ENCODE results near the gene GH2.

The GH2 gene

DNA sequence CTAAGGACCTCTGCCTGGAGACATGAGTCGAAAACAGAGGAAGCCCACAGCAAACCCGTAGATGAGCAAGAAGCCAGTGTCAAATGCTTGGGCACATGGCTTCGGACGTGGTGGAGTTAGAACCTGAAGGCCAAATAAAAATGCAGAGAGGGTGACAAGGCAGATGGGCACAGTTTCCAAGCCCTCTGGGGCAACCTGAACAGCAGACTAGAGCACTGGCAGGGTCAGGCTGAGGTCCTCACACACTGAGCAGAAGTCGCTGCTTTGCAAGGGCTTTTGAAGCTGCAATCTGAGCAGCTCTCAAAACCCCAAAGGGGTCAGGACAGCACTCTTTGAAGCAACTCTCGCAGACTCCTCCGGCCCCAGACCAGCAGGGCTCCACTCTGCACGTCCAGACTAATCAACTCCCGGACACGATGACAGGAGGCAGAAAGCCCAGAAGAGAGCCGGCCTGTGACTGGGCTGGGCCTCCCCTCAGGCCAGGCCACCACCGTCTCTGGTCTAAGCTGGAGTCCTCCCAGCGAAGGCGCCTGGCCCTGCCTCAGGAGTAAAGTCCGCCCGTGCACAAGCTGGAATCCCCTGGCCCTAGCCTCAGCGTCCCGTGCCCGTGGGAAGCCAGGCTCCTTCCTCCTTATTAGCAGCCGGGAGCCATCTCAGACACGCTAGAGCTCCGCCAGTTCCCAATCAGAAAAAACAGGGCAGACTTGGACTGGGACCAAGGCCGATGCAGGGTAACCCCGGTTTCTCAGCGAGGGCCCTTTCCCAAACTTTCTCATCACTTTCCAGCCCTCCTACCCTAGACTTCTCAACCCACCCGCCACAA lies 40.2 kb downstream of the GH2 start:
- no peak overlapping the region for H3K27ac ChIP-seq (ENCODE audit: insufficient read depth, low read depth, low read length, poor library complexity, severe bottlenecking)
- H3K4me1 ChIP-seq (ENCODE audit: control insufficient read depth, insufficient read depth, low read length), result peaks cover 26% of the 10 kb centered on the region
- H3K27me3 ChIP-seq (ENCODE audit: control insufficient read depth, insufficient read depth, low read length, poor library complexity, severe bottlenecking), result peaks cover 21% of the 10 kb centered on the region
- H3K4me3 ChIP-seq (ENCODE audit: insufficient read depth, low read depth, low read length), result peak overlapping the region; percentile 80
- WGBS, 2 experiments, result 15% methylated on average over 26 of the region's 26 CpGs
- H3K36me3 ChIP-seq (ENCODE audit: control insufficient read depth, insufficient read depth, low read length), result no peaks in the 10 kb centered on the region
- H3K9me3 ChIP-seq (ENCODE audit: control insufficient read depth, low read length), result no peaks in the 10 kb centered on the region

DNA sequence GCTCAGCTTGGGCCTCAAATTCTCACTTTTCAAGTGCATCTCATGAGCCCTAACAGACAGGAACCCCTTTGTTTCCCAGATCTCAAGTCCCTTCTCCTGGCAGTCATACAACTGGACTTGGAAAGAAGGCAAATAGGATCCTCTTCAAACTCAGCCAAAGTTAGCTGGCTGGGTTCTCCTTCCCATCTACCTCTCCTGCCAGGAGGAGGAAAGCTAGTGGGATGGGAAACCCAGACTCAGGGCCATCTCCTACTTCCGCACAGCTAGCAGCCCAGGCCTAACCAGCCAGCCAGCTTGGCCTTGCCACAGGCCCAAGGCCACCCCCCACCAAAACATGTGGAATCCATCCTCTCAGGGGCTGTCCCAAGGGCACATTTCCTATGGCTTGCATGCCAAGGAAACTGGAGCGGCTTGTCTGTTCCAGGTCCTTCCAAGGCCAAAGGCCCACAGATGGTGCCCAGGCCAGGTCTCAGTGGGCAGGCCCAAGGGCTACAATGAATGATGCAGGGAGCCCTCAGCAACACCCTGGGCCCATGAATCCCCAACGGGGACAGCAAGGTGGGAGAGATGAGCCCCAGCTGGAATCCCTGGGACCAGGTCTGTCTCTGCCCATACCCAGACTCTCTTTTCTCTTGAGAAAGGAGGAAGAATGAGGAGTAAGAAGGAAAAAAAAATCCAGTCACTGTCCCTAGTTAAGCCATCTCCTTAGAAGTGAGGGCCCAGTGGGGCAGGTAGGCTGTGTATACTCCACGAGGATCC lies 41.0 kb downstream of the GH2 start:
- 92% methylated on average over 4 of the region's 4 CpGs for WGBS, 2 experiments
- peak overlapping the region; percentile 80 for H3K4me3 ChIP-seq (ENCODE audit: insufficient read depth, low read depth, low read length)
- no peak overlapping the region for H3K27ac ChIP-seq (ENCODE audit: insufficient read depth, low read depth, low read length, poor library complexity, severe bottlenecking)

DNA sequence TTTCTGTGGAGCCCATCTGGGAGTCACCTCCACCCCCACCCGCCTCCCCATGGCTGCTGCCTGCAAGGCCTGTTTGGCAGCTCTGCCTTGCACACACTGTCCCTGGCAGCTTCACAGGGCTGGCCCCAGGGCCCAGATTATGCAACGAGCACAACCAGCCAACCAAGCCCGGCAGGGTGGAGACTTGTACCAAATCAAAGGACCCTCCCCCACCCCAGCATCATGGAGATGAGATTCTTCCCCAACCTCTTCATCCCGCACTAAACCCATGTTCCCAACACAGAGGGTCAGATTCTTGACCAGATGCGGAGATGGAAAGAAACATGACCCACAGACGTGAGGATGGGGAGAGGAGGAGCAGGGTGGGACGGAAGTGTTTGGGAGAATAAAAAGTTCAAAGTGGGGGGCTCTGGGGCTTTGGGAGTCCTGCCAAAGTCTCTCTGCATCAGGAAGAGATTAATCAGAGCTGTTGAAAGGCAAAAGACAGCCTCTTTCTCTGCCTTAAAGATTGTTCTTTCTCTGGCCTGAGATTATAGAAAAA lies 43.0 kb downstream of the GH2 start:
- H3K4me3 ChIP-seq (ENCODE audit: insufficient read depth, low read depth, low read length), result no peak overlapping the region
- H3K9me3 ChIP-seq (ENCODE audit: control insufficient read depth, low read length), result no peaks in the 10 kb centered on the region
- peaks cover 26% of the 10 kb centered on the region for H3K4me1 ChIP-seq (ENCODE audit: control insufficient read depth, insufficient read depth, low read length)
- 67% methylated on average over 7 of the region's 7 CpGs for WGBS, 2 experiments
- H3K27me3 ChIP-seq (ENCODE audit: control insufficient read depth, insufficient read depth, low read length, poor library complexity, severe bottlenecking), result no peaks in the 10 kb centered on the region
- H3K36me3 ChIP-seq (ENCODE audit: control insufficient read depth, insufficient read depth, low read length), result peaks cover 12% of the 10 kb centered on the region
- H3K27ac ChIP-seq (ENCODE audit: insufficient read depth, low read depth, low read length, poor library complexity, severe bottlenecking), result peak overlapping the region; percentile 48

More for the DNA sequence above, 41.0 kb downstream of the GH2 start:
- Histone ChIP-seq H3K36me3 (ENCODE audit: control insufficient read depth, insufficient read depth, low read length) (peaks cover 1% of the 10 kb centered on the region), H3K4me1 (ENCODE audit: control insufficient read depth, insufficient read depth, low read length) (peaks cover 26% of the 10 kb centered on the region), H3K9me3 (ENCODE audit: control insufficient read depth, low read length) (no peaks in the 10 kb centered on the region), H3K27me3 (ENCODE audit: control insufficient read depth, insufficient read depth, low read length, poor library complexity, severe bottlenecking) (peaks cover 16% of the 10 kb centered on the region)

DNA sequence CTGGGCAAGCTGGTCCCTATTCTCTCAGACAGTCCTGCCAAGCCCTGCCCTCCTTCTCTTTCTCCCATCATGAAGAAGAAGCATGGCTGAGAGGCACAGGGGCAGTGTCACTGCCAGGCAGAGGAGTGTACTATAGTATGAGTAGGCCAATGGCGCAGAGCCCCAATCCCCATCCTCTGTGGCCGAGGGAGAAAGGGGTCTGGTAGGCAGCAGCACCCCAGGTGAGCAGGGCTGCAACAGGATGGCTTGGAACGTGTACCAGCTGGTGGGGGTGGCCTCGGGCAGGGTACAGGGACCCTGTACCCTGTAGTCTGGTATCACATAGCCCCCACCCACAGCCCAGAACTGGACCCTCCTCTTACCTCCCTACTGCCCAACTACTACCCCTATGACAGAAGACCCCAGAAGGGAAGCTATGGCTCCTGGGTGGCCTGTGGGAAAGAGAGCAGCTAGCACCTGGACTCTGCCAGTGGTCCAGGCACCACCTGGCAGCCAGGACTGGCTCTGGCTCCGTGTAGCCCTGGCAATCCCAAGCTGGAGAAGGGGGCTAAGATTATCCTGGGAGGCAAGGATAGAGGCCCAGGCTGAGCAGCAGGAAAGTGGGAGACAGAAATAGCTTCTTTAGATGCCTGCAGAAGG lies 43.7 kb downstream of the GH2 start:
- Histone ChIP-seq H3K27me3 (ENCODE audit: control insufficient read depth, insufficient read depth, low read length, poor library complexity, severe bottlenecking) (no peaks in the 10 kb centered on the region), H3K36me3 (ENCODE audit: control insufficient read depth, insufficient read depth, low read length) (peaks cover 18% of the 10 kb centered on the region), H3K27ac (ENCODE audit: insufficient read depth, low read depth, low read length, poor library complexity, severe bottlenecking) (no peak overlapping the region), H3K4me3 (ENCODE audit: insufficient read depth, low read depth, low read length) (no peak overlapping the region), H3K4me1 (ENCODE audit: control insufficient read depth, insufficient read depth, low read length) (peaks cover 26% of the 10 kb centered on the region), H3K9me3 (ENCODE audit: control insufficient read depth, low read length) (no peaks in the 10 kb centered on the region)
- WGBS, 2 experiments, result 89% methylated on average over 5 of the region's 5 CpGs

DNA sequence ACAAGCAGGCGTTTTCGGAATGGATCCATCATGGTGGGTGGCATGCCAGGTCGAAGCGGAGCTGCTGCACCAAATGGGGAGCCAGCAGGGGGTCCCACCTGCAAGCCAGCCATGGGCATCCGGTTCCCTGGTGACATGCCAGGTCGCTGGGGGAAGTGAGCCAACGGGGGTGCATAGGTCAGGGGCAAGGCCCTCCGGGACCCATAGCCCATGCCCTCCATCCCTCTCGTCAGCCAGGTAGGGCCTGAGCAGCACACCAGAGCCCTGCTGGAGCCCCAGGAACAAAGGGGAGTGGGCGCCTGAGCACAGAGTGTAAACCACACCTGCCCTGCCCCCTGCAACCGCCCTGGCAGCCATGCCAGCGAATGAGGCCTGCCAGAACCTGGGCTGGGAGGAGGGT lies 44.3 kb downstream of the GH2 start:
- H3K4me3 ChIP-seq (ENCODE audit: insufficient read depth, low read depth, low read length), result no peak overlapping the region
- no peaks in the 10 kb centered on the region for H3K27me3 ChIP-seq (ENCODE audit: control insufficient read depth, insufficient read depth, low read length, poor library complexity, severe bottlenecking)
- whole genome bisulfite sequencing, 2 experiments, result 93 to 94% methylated on average over 12 of the region's 12 CpGs

DNA sequence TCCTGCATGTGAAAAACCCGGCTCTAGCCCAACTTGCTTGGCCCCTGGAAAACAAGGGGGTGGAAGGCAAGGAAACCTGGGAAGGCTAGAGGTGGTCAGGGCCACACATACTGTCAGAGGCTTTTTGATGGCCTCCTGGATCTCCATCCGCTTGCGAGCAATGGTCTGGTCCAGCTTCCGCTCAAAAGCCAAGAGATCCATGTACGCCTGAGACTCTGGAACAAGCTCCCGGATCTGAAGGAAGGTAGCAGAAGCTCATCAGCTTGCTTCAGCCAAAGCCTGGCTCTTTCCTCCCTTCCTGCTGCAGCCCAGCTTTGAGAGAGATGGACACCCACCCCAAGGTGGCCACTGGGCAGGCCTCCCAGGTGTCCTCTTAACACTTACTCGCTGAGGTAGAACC lies 44.9 kb downstream of the GH2 start:
- Histone ChIP-seq H3K4me1 (ENCODE audit: control insufficient read depth, insufficient read depth, low read length) (peaks cover 26% of the 10 kb centered on the region), H3K27me3 (ENCODE audit: control insufficient read depth, insufficient read depth, low read length, poor library complexity, severe bottlenecking) (no peaks in the 10 kb centered on the region), H3K27ac (ENCODE audit: insufficient read depth, low read depth, low read length, poor library complexity, severe bottlenecking) (no peak overlapping the region), H3K4me3 (ENCODE audit: insufficient read depth, low read depth, low read length) (no peak overlapping the region), H3K9me3 (ENCODE audit: control insufficient read depth, low read length) (no peaks in the 10 kb centered on the region), H3K36me3 (ENCODE audit: control insufficient read depth, insufficient read depth, low read length) (peaks cover 31% of the 10 kb centered on the region)
- WGBS, 2 experiments, result 94 to 96% methylated on average over 7 of the region's 7 CpGs

More for the DNA sequence above, 44.3 kb downstream of the GH2 start:
- Histone ChIP-seq H3K9me3 (ENCODE audit: control insufficient read depth, low read length) (no peaks in the 10 kb centered on the region), H3K4me1 (ENCODE audit: control insufficient read depth, insufficient read depth, low read length) (peaks cover 26% of the 10 kb centered on the region), H3K36me3 (ENCODE audit: control insufficient read depth, insufficient read depth, low read length) (peaks cover 24% of the 10 kb centered on the region), H3K27ac (ENCODE audit: insufficient read depth, low read depth, low read length, poor library complexity, severe bottlenecking) (no peak overlapping the region)

DNA sequence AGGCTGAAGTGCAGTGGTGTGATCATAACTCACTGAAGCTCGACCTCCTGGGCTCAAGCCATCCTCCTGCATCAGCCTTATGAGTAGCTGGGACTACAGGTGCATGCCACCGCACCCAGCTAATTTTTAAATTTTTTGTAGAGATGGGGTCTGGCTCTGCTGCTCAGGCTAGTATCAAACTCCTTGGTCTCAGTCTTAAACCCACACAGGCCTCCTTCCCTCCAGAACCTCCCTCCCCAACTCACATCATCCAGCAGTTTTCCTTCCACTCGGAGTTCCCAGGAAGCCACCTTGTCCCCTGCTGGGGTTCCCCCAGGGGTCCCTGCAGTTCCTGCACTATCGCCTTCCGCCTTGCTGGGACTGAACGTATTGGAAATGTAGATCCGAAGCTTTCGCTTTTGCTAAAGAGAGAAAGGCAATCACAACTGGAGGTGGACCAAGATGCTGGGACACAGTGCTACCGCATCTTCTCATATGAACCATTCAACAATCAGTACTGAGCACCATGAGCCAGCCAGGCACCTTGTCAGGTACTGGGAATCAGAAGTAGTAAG lies 46.5 kb downstream of the GH2 start:
- 88% methylated on average over 9 of the region's 9 CpGs for WGBS, 2 experiments
- Histone ChIP-seq H3K27me3 (ENCODE audit: control insufficient read depth, insufficient read depth, low read length, poor library complexity, severe bottlenecking) (no peaks in the 10 kb centered on the region), H3K27ac (ENCODE audit: insufficient read depth, low read depth, low read length, poor library complexity, severe bottlenecking) (no peak overlapping the region), H3K4me1 (ENCODE audit: control insufficient read depth, insufficient read depth, low read length) (peaks cover 14% of the 10 kb centered on the region), H3K36me3 (ENCODE audit: control insufficient read depth, insufficient read depth, low read length) (peaks cover 46% of the 10 kb centered on the region), H3K9me3 (ENCODE audit: control insufficient read depth, low read length) (no peaks in the 10 kb centered on the region), H3K4me3 (ENCODE audit: insufficient read depth, low read depth, low read length) (no peak overlapping the region)

DNA sequence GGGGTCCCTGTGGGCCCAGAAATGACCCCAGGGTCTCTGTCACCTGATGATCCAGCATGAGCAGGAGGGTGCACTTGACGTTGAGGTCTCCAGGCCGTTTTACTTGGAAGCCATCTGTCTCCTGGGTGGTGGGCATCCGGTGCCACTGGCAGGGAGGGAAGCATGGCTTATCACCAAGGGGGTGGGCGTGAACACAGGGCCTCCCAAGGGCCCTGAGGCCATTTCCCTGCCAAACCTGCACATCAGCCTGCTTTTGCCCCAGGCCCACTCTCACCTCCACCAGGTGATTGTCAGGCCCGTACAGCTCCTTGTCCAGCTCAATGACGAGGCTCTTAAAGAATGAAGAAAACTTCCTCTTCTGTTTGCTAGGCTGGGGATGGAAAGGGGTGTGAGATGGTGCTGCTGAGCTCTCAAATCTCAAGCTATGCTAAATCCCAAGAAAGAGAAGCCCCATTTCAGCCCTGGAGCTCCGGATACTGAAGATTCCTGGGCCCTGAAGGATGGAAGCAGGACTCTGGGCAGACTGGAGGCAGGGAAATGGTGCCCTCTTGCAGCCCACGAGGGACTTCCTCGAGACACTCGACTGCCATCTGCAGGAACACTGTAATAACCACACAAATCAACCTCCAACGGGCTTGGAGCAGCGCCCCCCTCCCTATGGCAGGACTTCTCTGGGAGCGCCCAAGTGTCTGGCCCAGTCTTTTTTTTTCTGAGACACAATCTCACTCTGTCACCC lies 47.1 kb downstream of the GH2 start:
- H3K27me3 ChIP-seq (ENCODE audit: control insufficient read depth, insufficient read depth, low read length, poor library complexity, severe bottlenecking), result no peaks in the 10 kb centered on the region
- H3K4me3 ChIP-seq (ENCODE audit: insufficient read depth, low read depth, low read length), result no peak overlapping the region
- H3K9me3 ChIP-seq (ENCODE audit: control insufficient read depth, low read length), result no peaks in the 10 kb centered on the region
- H3K4me1 ChIP-seq (ENCODE audit: control insufficient read depth, insufficient read depth, low read length), result peaks cover 13% of the 10 kb centered on the region
- peaks cover 53% of the 10 kb centered on the region for H3K36me3 ChIP-seq (ENCODE audit: control insufficient read depth, insufficient read depth, low read length)
- no peak overlapping the region for H3K27ac ChIP-seq (ENCODE audit: insufficient read depth, low read depth, low read length, poor library complexity, severe bottlenecking)
- WGBS, 2 experiments, result 64 to 69% methylated on average over 13 of the region's 13 CpGs

DNA sequence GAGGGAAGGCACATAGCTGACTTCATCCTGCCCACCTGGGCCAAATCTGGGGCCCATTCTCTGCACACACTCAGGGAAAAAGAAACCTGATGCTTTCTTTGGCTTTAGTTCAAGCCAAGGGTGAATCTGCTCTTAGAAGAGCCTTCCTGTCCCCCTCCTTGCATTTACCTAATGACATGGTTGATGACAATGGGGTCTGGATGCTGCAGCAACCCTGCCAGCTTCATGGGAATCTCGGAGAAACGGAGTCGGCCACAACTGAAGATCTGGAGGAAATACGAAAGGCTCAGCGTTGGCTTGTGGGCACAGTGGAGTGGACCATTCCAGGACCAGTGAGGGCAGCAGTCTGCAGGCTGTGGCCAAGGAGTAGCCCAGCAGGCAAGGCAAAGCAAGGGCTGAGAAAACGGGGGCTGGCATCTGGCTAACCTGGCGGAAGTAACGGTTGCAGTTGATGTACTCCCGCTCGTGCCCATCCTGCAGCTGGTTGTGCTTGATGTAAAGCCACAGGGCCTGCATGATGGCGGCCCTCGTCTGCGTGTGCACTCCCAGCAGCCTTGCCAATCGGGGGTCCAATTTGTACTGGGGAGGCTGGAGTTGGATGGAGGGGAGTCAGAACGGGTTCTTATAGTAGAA lies 47.9 kb downstream of the GH2 start:
- Histone ChIP-seq H3K36me3 (ENCODE audit: control insufficient read depth, insufficient read depth, low read length) (peaks cover 56% of the 10 kb centered on the region), H3K4me3 (ENCODE audit: insufficient read depth, low read depth, low read length) (no peak overlapping the region), H3K9me3 (ENCODE audit: control insufficient read depth, low read length) (no peaks in the 10 kb centered on the region), H3K27me3 (ENCODE audit: control insufficient read depth, insufficient read depth, low read length, poor library complexity, severe bottlenecking) (no peaks in the 10 kb centered on the region), H3K27ac (ENCODE audit: insufficient read depth, low read depth, low read length, poor library complexity, severe bottlenecking) (no peak overlapping the region), H3K4me1 (ENCODE audit: control insufficient read depth, insufficient read depth, low read length) (peaks cover 7% of the 10 kb centered on the region)
- 95 to 97% methylated on average over 15 of the region's 15 CpGs for whole genome bisulfite sequencing, 2 experiments

Data from ectodermal cell (in vitro differentiated cells).